Body of pancreas (tissue), 4 donors: ENCODE measurements around the gene FGG. TPM values are rescaled to one million over a fixed set of nuclear protein-coding genes. Genes with fewer than 3 reads are reported as not detected.

ENCODE experiments used
- ATAC-seq: fragments of 150-250 bp; one replicate; pipeline ENCODE4 v1.9.1; 2016
- DNase-seq, 4 donors: peaks; one replicate each; pipeline ENCODE4 v3.0.0-alpha.2; 2019
- H3K27ac ChIP-seq, 4 donors: fragments of 200-600 bp; sonication (generic); 1 replicate in 3 of 4; 2 replicates in 1 of 4; pipeline versions ENCODE4 v1.5.1 to v1.6.1; 2016 to 2019; ENCODE audit warnings: mild to moderate bottlenecking in 1 of 4, mixed read lengths in 1 of 4, moderate library complexity in 1 of 4
- H3K27me3 ChIP-seq, 2 donors: fragments of 200-600 bp; sonication (generic); one replicate each; pipeline ENCODE4 v1.6.0; 2016; ENCODE audit warnings: mild to moderate bottlenecking in 1 of 2
- H3K36me3 ChIP-seq, 2 donors: fragments of 200-600 bp; sonication (generic); replicated peaks in 1 of 2; 2 replicates each; pipeline ENCODE4 v1.5.1; 2016; ENCODE audit warnings: low read depth in 2 of 2; ENCODE audit not compliant: insufficient read depth in 1 of 2
- H3K4me1 ChIP-seq: fragments of 200-600 bp; sonication (generic); one replicate; pipeline ENCODE4 v1.6.0; 2016
- H3K4me3 ChIP-seq, 2 donors: fragments of 200-600 bp; sonication (generic); 1 replicate in 1 of 2; 2 replicates in 1 of 2; pipeline ENCODE4 v1.5.1; 2016 to 2019
- H3K9me3 ChIP-seq, 3 donors: fragments of 200-600 bp; sonication (generic); 1 replicate in 2 of 3; 2 replicates in 1 of 3; pipeline ENCODE4 v1.5.1; 2016
- POLR2A ChIP-seq, 3 donors: fragments of 450-650 bp; IDR thresholded peaks; one replicate each; pipeline ENCODE4 v1.6.1; 2016; ENCODE audit warnings: antibody characterized with exemption in 3 of 3, mild to moderate bottlenecking in 2 of 3
- WGBS, 2 donors: methylation state at CpG; one replicate each; pipeline ENCODE4 v1.1.5; 2017; 5-methylcytosine and 5-hydroxymethylcytosine counted together
- intact Hi-C: fragments of 100-400 bp; cut with DNase I; formaldehyde crosslinking; loops from one replicate; pipeline ENCODE4 v1.15.1; 2023
- total RNA-seq, 2 donors: library from RNA; depleted of rRNA; stranded (reverse); fragments of >200 nt; gene quantifications; one replicate each; pipeline ENCODE4 v1.1.0, GENCODE V29; 2016
- TF ChIP-seq, protein P1 (sequence below), 7 experiments: fragments of 450-650 bp in 4 of 7; fragments of 200-600 bp in 3 of 7; sonication (generic) in 3 of 7; IDR thresholded peaks; one replicate each; pipeline ENCODE4 v1.5.1; 2016 to 2019; ENCODE audit warnings: antibody characterized with exemption in 7 of 7

The FGG gene
- total RNA-seq, 2 donors from 2014 or later = not detected

DNA sequence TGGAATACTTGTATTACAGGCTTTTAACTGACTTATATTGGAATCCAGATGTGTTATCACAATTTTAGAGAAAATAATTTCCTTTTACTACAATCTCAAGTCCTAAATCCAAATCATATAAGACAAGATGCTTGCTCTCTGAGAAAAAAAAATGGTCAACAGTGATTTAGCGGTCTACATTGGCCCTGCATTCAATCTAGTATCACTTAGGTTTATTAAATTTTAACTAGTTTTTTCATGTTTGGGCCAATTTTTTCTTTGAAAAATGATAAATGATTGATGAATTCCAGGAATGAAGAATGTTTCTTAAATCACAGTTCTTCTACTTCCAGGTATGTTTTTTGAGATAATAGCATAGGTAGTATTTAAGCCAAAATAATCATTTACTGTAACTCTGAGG, 2.8 kb upstream of the FGG start:
- 14 to 18% methylated on average over 1 of the region's 1 CpG for WGBS, 2 donors
- intact Hi-C loops = no loop called here
- TF ChIP-seq, protein P1, sequence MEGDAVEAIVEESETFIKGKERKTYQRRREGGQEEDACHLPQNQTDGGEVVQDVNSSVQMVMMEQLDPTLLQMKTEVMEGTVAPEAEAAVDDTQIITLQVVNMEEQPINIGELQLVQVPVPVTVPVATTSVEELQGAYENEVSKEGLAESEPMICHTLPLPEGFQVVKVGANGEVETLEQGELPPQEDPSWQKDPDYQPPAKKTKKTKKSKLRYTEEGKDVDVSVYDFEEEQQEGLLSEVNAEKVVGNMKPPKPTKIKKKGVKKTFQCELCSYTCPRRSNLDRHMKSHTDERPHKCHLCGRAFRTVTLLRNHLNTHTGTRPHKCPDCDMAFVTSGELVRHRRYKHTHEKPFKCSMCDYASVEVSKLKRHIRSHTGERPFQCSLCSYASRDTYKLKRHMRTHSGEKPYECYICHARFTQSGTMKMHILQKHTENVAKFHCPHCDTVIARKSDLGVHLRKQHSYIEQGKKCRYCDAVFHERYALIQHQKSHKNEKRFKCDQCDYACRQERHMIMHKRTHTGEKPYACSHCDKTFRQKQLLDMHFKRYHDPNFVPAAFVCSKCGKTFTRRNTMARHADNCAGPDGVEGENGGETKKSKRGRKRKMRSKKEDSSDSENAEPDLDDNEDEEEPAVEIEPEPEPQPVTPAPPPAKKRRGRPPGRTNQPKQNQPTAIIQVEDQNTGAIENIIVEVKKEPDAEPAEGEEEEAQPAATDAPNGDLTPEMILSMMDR (IDR thresholded peaks at IDR 0.05) = no peak
- TF ChIP-seq POLR2A (IDR thresholded peaks at IDR 0.05) = no peak

DNA sequence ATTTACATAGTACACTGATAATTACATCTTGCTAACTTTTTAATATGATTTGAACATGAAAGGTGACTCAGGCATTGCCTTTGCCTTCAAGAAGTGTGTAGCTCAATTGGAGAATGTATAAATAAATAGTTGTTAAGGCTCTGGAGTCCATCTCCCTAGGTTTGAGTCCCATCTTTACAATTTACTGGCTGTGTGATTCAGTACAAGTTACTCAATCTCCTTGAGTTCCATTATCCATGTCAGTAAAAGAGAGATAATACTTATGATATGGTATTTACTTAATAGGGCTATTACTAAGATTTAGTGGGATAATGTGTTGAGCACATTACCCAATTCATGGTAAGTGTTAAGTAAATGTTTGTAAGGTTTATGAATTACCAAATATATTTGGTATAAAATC, 1.9 kb upstream of the FGG start:
- Histone ChIP-seq H3K36me3 (no peaks in the 10 kb centered on the region), H3K9me3 (no peaks in the 10 kb centered on the region), H3K27me3 (no peaks in the 10 kb centered on the region), H3K4me3 (no peak overlapping the region), H3K27ac (no peak overlapping the region), H3K4me1 (peaks cover 24% of the 10 kb centered on the region)
- ATAC-seq = no peak
- intact Hi-C loops = no loop called here
- TF ChIP-seq, protein P1 (IDR thresholded peaks at IDR 0.05) = no peak
- no peak for TF ChIP-seq POLR2A (IDR thresholded peaks at IDR 0.05)
- DNase-seq = no peak

More for the DNA sequence above, 2.8 kb upstream of the FGG start:
- Histone ChIP-seq H3K27ac (no peak overlapping the region), H3K36me3 (no peaks in the 10 kb centered on the region), H3K27me3 (no peaks in the 10 kb centered on the region), H3K4me1 (peaks cover 24% of the 10 kb centered on the region), H3K9me3 (no peaks in the 10 kb centered on the region), H3K4me3 (no peak overlapping the region)
- DNase-seq (no peak), ATAC-seq (peak; percentile 27)

DNA sequence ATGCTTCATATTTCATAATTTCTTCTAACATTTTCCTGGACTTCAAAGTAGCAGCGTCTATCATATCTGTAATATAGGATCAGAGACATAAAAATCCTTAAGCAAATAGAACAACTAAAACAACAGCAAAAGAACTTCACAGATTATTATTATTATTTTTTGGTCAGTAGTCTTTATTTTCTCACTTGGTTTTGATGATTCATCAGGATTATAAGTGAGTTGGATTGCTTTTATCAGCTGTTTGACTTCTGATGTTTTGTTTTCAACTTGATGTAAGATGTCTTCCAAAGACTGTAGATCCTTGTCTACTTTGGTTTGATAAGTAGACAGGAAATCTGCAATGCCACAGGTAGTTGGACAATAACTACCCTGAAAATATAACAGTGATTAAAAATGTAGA, 623 bp downstream of the FGG start:
- no peak for DNase-seq
- Histone ChIP-seq H3K27me3 (no peaks in the 10 kb centered on the region), H3K9me3 (no peaks in the 10 kb centered on the region), H3K4me1 (peaks cover 15% of the 10 kb centered on the region), H3K27ac (no peak overlapping the region), H3K36me3 (no peaks in the 10 kb centered on the region), H3K4me3 (no peak overlapping the region)
- WGBS, 2 donors = 59 to 64% methylated on average over 1 of the region's 1 CpG
- ATAC-seq = no peak
- TF ChIP-seq POLR2A (IDR thresholded peaks at IDR 0.05) = no peak
- TF ChIP-seq, protein P1 (IDR thresholded peaks at IDR 0.05) = no peak
- intact Hi-C loops = no loop called here

DNA sequence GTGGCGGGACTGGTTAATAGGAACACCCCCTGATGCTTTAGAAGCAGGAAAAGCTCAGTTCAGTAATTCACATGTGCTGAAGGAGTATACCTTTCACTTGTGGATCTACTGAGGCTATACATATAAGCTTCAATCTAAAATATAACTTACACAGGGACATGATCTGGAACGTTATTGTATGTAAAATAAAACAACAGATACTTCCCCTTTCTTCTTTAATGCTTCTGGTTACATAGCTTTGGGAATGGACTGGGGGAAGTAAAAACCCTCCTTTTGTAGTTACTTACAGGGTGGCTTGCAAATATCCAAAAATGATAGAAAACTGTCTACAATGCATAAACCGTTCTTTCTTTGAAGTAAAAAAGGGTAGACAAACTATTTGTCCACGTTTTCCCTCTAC, 1.9 kb downstream of the FGG start:
- no peak overlapping the region for H3K4me3 ChIP-seq
- peaks cover 6% of the 10 kb centered on the region for H3K4me1 ChIP-seq
- DNase-seq = no peak
- no peak overlapping the region for H3K27ac ChIP-seq
- no peak for ATAC-seq
- intact Hi-C loops = no loop called here
- 40 to 43% methylated on average over 4 of the region's 4 CpGs for WGBS, 2 donors
- no peak for TF ChIP-seq POLR2A (IDR thresholded peaks at IDR 0.05)
- TF ChIP-seq, protein P1 (IDR thresholded peaks at IDR 0.05) = no peak
- no peaks in the 10 kb centered on the region for H3K27me3 ChIP-seq
- H3K9me3 ChIP-seq = no peaks in the 10 kb centered on the region
- no peaks in the 10 kb centered on the region for H3K36me3 ChIP-seq

DNA sequence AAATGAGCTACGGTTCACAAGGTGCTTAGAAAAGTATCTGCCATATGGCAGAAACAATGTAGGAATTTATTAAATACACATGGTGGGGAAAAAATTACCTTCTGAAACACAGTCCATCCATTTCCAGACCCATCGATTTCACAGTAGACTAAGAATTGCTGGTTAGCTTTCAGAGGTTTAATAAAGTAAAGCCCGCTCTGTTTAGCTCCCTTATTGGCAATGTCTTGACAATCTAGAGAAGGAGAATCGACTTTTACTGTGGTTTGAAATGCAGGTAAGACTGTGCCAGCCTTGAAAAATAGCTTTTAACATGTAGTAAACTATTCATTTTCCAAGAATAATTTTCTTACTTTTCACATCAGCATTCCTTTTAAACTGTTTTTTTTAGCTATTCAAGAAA, 2.9 kb downstream of the FGG start:
- ATAC-seq (no peak), DNase-seq (no peak)
- Histone ChIP-seq H3K4me3 (no peak overlapping the region), H3K36me3 (no peaks in the 10 kb centered on the region), H3K4me1 (no peaks in the 10 kb centered on the region), H3K9me3 (no peaks in the 10 kb centered on the region), H3K27ac (no peak overlapping the region), H3K27me3 (no peaks in the 10 kb centered on the region)
- TF ChIP-seq, protein P1 (IDR thresholded peaks at IDR 0.05) = no peak
- TF ChIP-seq POLR2A (IDR thresholded peaks at IDR 0.05) = no peak
- 69 to 80% methylated on average over 4 of the region's 4 CpGs for WGBS, 2 donors
- intact Hi-C loops = no loop called here
